ENCODE measurements around the gene DBNDD2. TPM values are rescaled to one million over a fixed set of nuclear protein-coding genes. Genes with fewer than 3 reads are reported as not detected.

DBNDD2 gene
- total RNA-seq, 1 donor from 2014 or later = 10.2 TPM

DNA sequence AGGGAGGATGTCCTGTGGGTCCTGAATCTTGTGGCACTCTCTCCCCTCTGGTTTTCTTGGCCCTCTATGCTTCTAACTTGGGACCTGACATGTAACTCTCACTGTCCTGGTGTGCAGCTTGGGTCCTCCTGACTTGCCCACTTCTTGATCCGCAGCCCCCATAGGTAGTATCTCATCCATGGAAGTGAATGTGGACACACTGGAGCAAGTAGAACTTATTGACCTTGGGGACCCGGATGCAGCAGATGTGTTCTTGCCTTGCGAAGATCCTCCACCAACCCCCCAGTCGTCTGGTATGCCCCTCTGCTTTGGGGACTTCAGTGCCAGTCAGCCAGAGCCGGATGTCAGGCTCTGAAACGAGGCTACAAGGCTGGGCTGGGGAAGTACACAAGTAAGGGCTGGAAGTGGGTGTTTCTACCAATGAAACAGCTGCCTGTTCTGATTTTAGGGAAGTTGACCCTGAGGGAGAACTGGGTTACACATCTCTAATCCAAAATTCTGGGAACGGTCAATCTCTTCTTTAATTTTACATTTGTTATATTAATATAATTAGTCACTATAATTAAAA lies 641 bp downstream of the DBNDD2 start:
- Mint-ChIP-seq H3K36me3 (peaks cover 6% of the 10 kb centered on the region), H3K27ac (no peak overlapping the region), H3K4me1 (peaks cover 11% of the 10 kb centered on the region), H3K27me3 (ENCODE audit: insufficient read depth, low read depth) (peaks cover 9% of the 10 kb centered on the region), H3K4me3 (peak overlapping the region; percentile 36), H3K9me3 (no peaks in the 10 kb centered on the region)
- no peak for TF ChIP-seq EZH2 (IDR thresholded peaks at IDR 0.05)
- no peak for TF ChIP-seq CTCF (IDR thresholded peaks at IDR 0.05)
- no peak for TF ChIP-seq EZH2phosphoT487 (IDR thresholded peaks at IDR 0.05)
- H2AFZ ChIP-seq (replicated peaks) = no peak overlapping the region
- no peak overlapping the region for H3K4me3 ChIP-seq
- H3K27ac ChIP-seq = no peak overlapping the region
- H3F3A ChIP-seq (ENCODE audit: low read depth) = peaks cover 8% of the 10 kb centered on the region
- DNase-seq (ENCODE audit: low spot score) = no peak
- H3K36me3 ChIP-seq = no peaks in the 10 kb centered on the region
- H3K79me2 ChIP-seq (ENCODE audit: low read depth) = no peaks in the 10 kb centered on the region
- H3K27me3 ChIP-seq = peaks cover 47% of the 10 kb centered on the region
- H3K9ac ChIP-seq = no peak overlapping the region
- no peaks in the 10 kb centered on the region for H3K4me1 ChIP-seq
- H3K9me3 ChIP-seq (ENCODE audit: low read depth) = no peaks in the 10 kb centered on the region
- H3K4me2 ChIP-seq = no peak overlapping the region
- no peaks in the 10 kb centered on the region for H4K20me1 ChIP-seq (ENCODE audit: low read depth)

DNA sequence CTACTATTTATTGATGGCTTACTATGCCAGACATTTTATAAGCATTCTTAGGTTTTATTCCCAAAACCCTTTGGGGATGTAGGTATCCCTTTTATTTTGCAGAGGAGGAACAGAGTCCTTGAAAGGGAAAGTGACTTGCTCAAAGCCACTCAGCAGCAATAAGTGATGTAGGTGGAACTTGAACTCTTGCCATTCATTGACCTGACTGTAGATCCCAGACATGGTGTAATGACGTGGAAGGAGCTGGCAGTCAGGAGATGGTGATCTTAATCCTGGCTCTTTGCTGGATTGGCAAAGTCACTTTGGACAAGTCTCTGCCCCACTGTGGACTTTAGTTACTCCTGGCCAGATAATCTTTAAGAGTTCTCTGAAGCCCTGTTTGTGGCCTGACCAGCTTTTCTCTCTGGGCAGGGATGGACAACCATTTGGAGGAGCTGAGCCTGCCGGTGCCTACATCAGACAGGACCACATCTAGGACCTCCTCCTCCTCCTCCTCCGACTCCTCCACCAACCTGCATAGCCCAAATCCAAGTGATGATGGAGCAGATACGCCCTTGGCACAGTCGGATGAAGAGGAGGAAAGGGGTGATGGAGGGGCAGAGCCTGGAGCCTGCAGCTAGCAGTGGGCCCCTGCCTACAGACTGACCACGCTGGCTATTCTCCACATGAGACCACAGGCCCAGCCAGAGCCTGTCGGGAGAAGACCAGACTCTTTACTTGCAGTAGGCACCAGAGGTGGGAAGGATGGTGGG lies 1.6 kb downstream of the DBNDD2 start:
- Histone ChIP-seq H3K79me2 (ENCODE audit: low read depth) (no peaks in the 10 kb centered on the region), H3K4me2 (no peak overlapping the region), H3K27ac (no peak overlapping the region), H3K4me1 (no peaks in the 10 kb centered on the region), H3F3A (ENCODE audit: low read depth) (peaks cover 8% of the 10 kb centered on the region), H4K20me1 (ENCODE audit: low read depth) (no peaks in the 10 kb centered on the region), H3K9ac (no peak overlapping the region), H3K9me3 (ENCODE audit: low read depth) (no peaks in the 10 kb centered on the region), H2AFZ (replicated peaks) (no peak overlapping the region), H3K36me3 (no peaks in the 10 kb centered on the region), H3K27me3 (peaks cover 43% of the 10 kb centered on the region), H3K4me3 (no peak overlapping the region)
- peaks cover 5% of the 10 kb centered on the region for H3K27me3 Mint-ChIP-seq (ENCODE audit: insufficient read depth, low read depth)
- peaks cover 6% of the 10 kb centered on the region for H3K36me3 Mint-ChIP-seq
- no peak overlapping the region for H3K4me3 Mint-ChIP-seq
- H3K9me3 Mint-ChIP-seq = no peaks in the 10 kb centered on the region
- H3K27ac Mint-ChIP-seq = no peak overlapping the region
- peaks cover 11% of the 10 kb centered on the region for H3K4me1 Mint-ChIP-seq
- no peak for TF ChIP-seq EZH2phosphoT487 (IDR thresholded peaks at IDR 0.05)
- TF ChIP-seq EZH2 (IDR thresholded peaks at IDR 0.05) = no peak
- no peak for TF ChIP-seq CTCF (IDR thresholded peaks at IDR 0.05)
- no peak for DNase-seq (ENCODE audit: low spot score)

- Mint-ChIP-seq H3K27me3 (ENCODE audit: insufficient read depth, low read depth) (no peaks in the 10 kb centered on the region), H3K27ac (no peak overlapping the region), H3K9me3 (no peaks in the 10 kb centered on the region), H3K4me1 (peaks cover 17% of the 10 kb centered on the region), H3K36me3 (peaks cover 6% of the 10 kb centered on the region), H3K4me3 (no peak overlapping the region)
- H4K20me1 ChIP-seq (ENCODE audit: low read depth) = no peaks in the 10 kb centered on the region
- DNase-seq (ENCODE audit: low spot score) = no peak
- no peak overlapping the region for H3K9ac ChIP-seq
- H3K36me3 ChIP-seq = no peaks in the 10 kb centered on the region
- H3K4me1 ChIP-seq = no peaks in the 10 kb centered on the region
- H2AFZ ChIP-seq (replicated peaks) = no peak overlapping the region
- TF ChIP-seq CTCF (IDR thresholded peaks at IDR 0.05) (no peak), EZH2 (IDR thresholded peaks at IDR 0.05) (no peak), EZH2phosphoT487 (IDR thresholded peaks at IDR 0.05) (no peak)
- H3K27ac ChIP-seq = no peak overlapping the region
- H3K4me3 ChIP-seq = no peak overlapping the region
- H3F3A ChIP-seq (ENCODE audit: low read depth) = peaks cover 4% of the 10 kb centered on the region
- no peaks in the 10 kb centered on the region for H3K79me2 ChIP-seq (ENCODE audit: low read depth)
- no peak overlapping the region for H3K4me2 ChIP-seq
- H3K27me3 ChIP-seq = peaks cover 31% of the 10 kb centered on the region
- H3K9me3 ChIP-seq (ENCODE audit: low read depth) = no peaks in the 10 kb centered on the region
Observed at GRCh38 chr20:45410887-45411286, 2.8 kb downstream of the DBNDD2 start.

Measured in neural progenitor cell (in vitro differentiated cells).